ENCODE results near the gene NAV3.

Gene NAV3

DNA sequence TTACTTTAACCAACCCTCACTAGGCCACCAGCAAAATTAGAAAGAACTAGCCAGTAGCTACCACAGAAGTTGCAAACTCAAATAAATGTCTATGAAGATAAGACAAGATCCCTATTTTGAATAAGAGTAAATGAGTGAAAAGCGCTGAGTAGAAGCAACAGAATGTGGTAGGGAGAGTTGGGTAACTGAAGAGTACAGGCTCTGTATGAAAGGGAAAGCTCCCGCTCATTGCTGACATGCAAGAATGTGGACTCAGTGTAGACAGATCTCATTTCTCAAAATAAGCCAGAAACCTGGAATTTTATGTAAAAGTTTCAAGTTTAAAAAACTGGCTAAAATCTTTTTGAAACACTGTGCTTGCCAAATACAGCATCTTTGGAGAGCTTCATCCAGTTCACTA lies 63.9 kb downstream of the NAV3 start:
- no peak overlapping the region for H3K4me2 ChIP-seq (ENCODE audit: low read depth, low read length)
- H2AFZ ChIP-seq (ENCODE audit: low read length): no peak overlapping the region
- H3K9me2 ChIP-seq (replicated peaks; ENCODE audit: insufficient read depth, low read length): 0 out of 2 replicates have a peak, but pooled peaks cover 4% of the 10 kb centered on the region
- no peaks in the 10 kb centered on the region for H3F3A ChIP-seq (ENCODE audit: insufficient read depth, low read length)
- H3K27me3 ChIP-seq (replicated peaks; ENCODE audit: insufficient read depth, low read length): no peaks in the 10 kb centered on the region
- no peak overlapping the region for H3K9ac ChIP-seq (ENCODE audit: low read length)
- no peak overlapping the region for H3K27ac ChIP-seq (ENCODE audit: low read length)
- no peaks in the 10 kb centered on the region for H3K79me2 ChIP-seq (ENCODE audit: low read length)
- H3K36me3 ChIP-seq (replicated peaks; ENCODE audit: insufficient read depth, low read length): no peaks in the 10 kb centered on the region
- H3K4me1 ChIP-seq (ENCODE audit: low read length): no peaks in the 10 kb centered on the region
- H3K9me3 ChIP-seq (replicated peaks; ENCODE audit: insufficient read depth, low read length): no peaks in the 10 kb centered on the region
- H4K20me1 ChIP-seq (ENCODE audit: insufficient read depth, low read length): no peaks in the 10 kb centered on the region
- H3K4me3 ChIP-seq (ENCODE audit: low read length): no peak overlapping the region
- no peak for DNase-seq
- TF ChIP-seq EZH2phosphoT487 (IDR thresholded peaks at IDR 0.05; ENCODE audit: low read length): no peak
- TF ChIP-seq CTCF (IDR thresholded peaks at IDR 0.05; ENCODE audit: low read length): no peak
- TF ChIP-seq EZH2 (optimal IDR thresholded peaks at IDR 0.05; ENCODE audit: low read depth, low read length): no peak

DNA sequence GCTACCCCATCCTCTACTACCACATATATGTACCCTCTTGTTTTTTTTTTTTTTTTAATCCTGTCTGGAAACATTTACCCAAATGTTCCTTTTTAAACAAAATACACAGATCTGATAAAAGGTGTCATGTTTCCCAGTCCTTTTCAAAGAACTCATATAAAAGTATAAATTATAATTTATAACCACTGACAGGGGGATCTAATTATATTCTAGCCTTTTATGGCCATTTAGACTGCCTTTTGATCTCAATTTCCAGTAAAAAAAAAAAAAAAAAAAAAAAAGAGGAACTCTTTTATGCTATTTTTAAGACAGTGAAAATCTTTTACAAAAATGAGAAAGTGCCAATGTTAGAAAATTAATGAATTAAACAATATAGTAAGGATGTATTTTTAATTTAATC lies 65.0 kb downstream of the NAV3 start:
- TF ChIP-seq EZH2 (optimal IDR thresholded peaks at IDR 0.05; ENCODE audit: low read depth, low read length) (no peak), CTCF (IDR thresholded peaks at IDR 0.05; ENCODE audit: low read length) (no peak), EZH2phosphoT487 (IDR thresholded peaks at IDR 0.05; ENCODE audit: low read length) (no peak)
- Histone ChIP-seq H3K4me1 (ENCODE audit: low read length) (no peaks in the 10 kb centered on the region), H3F3A (ENCODE audit: insufficient read depth, low read length) (no peaks in the 10 kb centered on the region), H3K9me2 (replicated peaks; ENCODE audit: insufficient read depth, low read length) (0 out of 2 replicates have a peak, but pooled peaks cover 4% of the 10 kb centered on the region), H3K9ac (ENCODE audit: low read length) (no peak overlapping the region), H2AFZ (ENCODE audit: low read length) (no peak overlapping the region), H3K4me3 (ENCODE audit: low read length) (no peak overlapping the region), H3K27me3 (replicated peaks; ENCODE audit: insufficient read depth, low read length) (no peaks in the 10 kb centered on the region), H3K36me3 (replicated peaks; ENCODE audit: insufficient read depth, low read length) (no peaks in the 10 kb centered on the region), H4K20me1 (ENCODE audit: insufficient read depth, low read length) (no peaks in the 10 kb centered on the region), H3K27ac (ENCODE audit: low read length) (no peak overlapping the region), H3K4me2 (ENCODE audit: low read depth, low read length) (no peak overlapping the region), H3K9me3 (replicated peaks; ENCODE audit: insufficient read depth, low read length) (no peaks in the 10 kb centered on the region), H3K79me2 (ENCODE audit: low read length) (no peaks in the 10 kb centered on the region)
- DNase-seq: no peak

DNA sequence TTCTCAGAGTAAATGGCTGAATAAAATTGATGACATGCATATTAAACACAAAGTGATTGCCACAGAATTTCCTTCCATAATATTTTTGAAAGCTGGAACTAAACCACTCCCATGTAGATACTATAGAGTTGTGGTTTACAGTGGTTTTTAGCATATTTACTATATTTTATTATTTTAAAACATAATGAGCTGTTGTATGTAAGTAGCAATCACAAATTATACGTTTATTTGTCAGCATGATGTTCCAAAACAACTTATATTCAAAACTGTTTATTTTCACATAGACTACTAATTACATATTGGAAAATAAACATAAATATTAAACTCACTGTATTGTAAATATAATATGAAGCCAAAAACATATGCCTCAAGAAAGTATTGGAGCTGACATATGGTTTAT lies 77.2 kb downstream of the NAV3 start:
- no peaks in the 10 kb centered on the region for H3K9me3 ChIP-seq (replicated peaks; ENCODE audit: insufficient read depth, low read length)
- TF ChIP-seq EZH2 (optimal IDR thresholded peaks at IDR 0.05; ENCODE audit: low read depth, low read length) (no peak), CTCF (IDR thresholded peaks at IDR 0.05; ENCODE audit: low read length) (no peak), EZH2phosphoT487 (IDR thresholded peaks at IDR 0.05; ENCODE audit: low read length) (no peak)
- no peaks in the 10 kb centered on the region for H3K27me3 ChIP-seq (replicated peaks; ENCODE audit: insufficient read depth, low read length)
- H3K9me2 ChIP-seq (replicated peaks; ENCODE audit: insufficient read depth, low read length): no peaks in the 10 kb centered on the region
- no peak overlapping the region for H3K27ac ChIP-seq (ENCODE audit: low read length)
- no peak overlapping the region for H3K9ac ChIP-seq (ENCODE audit: low read length)
- no peak overlapping the region for H3K4me3 ChIP-seq (ENCODE audit: low read length)
- no peak overlapping the region for H2AFZ ChIP-seq (ENCODE audit: low read length)
- H3K79me2 ChIP-seq (ENCODE audit: low read length): no peaks in the 10 kb centered on the region
- no peaks in the 10 kb centered on the region for H3K4me1 ChIP-seq (ENCODE audit: low read length)
- H3F3A ChIP-seq (ENCODE audit: insufficient read depth, low read length): no peaks in the 10 kb centered on the region
- H4K20me1 ChIP-seq (ENCODE audit: insufficient read depth, low read length): no peaks in the 10 kb centered on the region
- H3K4me2 ChIP-seq (ENCODE audit: low read depth, low read length): no peak overlapping the region
- no peaks in the 10 kb centered on the region for H3K36me3 ChIP-seq (replicated peaks; ENCODE audit: insufficient read depth, low read length)
- DNase-seq: no peak
